DND-41 (cell line): ENCODE data around the gene DLST.

ENCODE experiments used
- ATAC-seq: fragments of 200-7000 bp; cut with Tn5 transposase; 3 replicates; pipeline ENCODE4 v1.9.1; 2021; ENCODE audit warnings: low read depth; ENCODE audit not compliant: insufficient read depth
- DNase-seq: peaks from one replicate; pipeline ENCODE4 v3.0.0-alpha.2; 2020
- H2AFZ ChIP-seq: 2 replicates; pipeline ENCODE4 v1.6.0; 2012; ENCODE audit warnings: low read depth, low read length
- H3K27ac ChIP-seq: 2 replicates; pipeline ENCODE4 v1.5.1; 2012; ENCODE audit warnings: low read length, inconsistent platforms
- H3K27me3 ChIP-seq: fragments of 200-600 bp; sonication (generic); 2 replicates; pipeline ENCODE4 v1.6.0; 2012; ENCODE audit warnings: low read length, mild to moderate bottlenecking, inconsistent platforms; ENCODE audit not compliant: insufficient read depth, poor library complexity
- H3K36me3 ChIP-seq: 2 replicates; pipeline ENCODE4 v1.5.1; 2012; ENCODE audit warnings: low read length, inconsistent platforms; ENCODE audit not compliant: insufficient read depth
- H3K4me1 ChIP-seq: 2 replicates; pipeline ENCODE4 v1.5.1; 2012; ENCODE audit warnings: mild to moderate bottlenecking, low read length; ENCODE audit not compliant: insufficient read depth
- H3K4me2 ChIP-seq: 2 replicates; pipeline ENCODE4 v1.6.0; 2012; ENCODE audit warnings: mild to moderate bottlenecking, moderate library complexity, low read length, inconsistent platforms; ENCODE audit not compliant: insufficient read depth
- H3K4me3 ChIP-seq, 2 experiments: fragments of 200-600 bp in 1 of 2; shearing (Covaris generic) in 1 of 2; 2 replicates each; pipeline ENCODE4 v1.5.1; 2012 to 2016; ENCODE audit warnings: inconsistent platforms in 2 of 2, low read length in 2 of 2, mild to moderate bottlenecking in 2 of 2, low read depth in 1 of 2, moderate library complexity in 1 of 2
- H3K79me2 ChIP-seq: 2 replicates; pipeline ENCODE4 v1.6.0; 2012; ENCODE audit warnings: low read length, inconsistent platforms; ENCODE audit not compliant: insufficient read depth
- H3K9ac ChIP-seq: 2 replicates; pipeline ENCODE4 v1.6.0; 2012; ENCODE audit warnings: low read depth, mild to moderate bottlenecking, inconsistent platforms, low read length, moderate library complexity
- H3K9me3 ChIP-seq: 2 replicates; pipeline ENCODE4 v1.5.1; 2012; ENCODE audit warnings: low read length, moderate library complexity, mild to moderate bottlenecking, inconsistent platforms; ENCODE audit not compliant: insufficient read depth, severe bottlenecking
- H4K20me1 ChIP-seq: 2 replicates; pipeline ENCODE4 v1.6.0; 2012; ENCODE audit warnings: low read length; ENCODE audit not compliant: insufficient read depth
- EZH2 ChIP-seq: IDR thresholded peaks from 3 replicates; pipeline ENCODE4 v1.6.1; 2012; ENCODE audit warnings: borderline replicate concordance, low read depth, mild to moderate bottlenecking, moderate library complexity, low read length, inconsistent platforms; ENCODE audit not compliant: severe bottlenecking
- TF ChIP-seq, protein P1 (sequence below): IDR thresholded peaks from 2 replicates; pipeline ENCODE4 v1.5.1; 2012; ENCODE audit warnings: borderline replicate concordance, low read length, moderate library complexity, mild to moderate bottlenecking; ENCODE audit not compliant: poor library complexity, severe bottlenecking; ENCODE audit errors: extremely low read depth

DLST gene

DNA sequence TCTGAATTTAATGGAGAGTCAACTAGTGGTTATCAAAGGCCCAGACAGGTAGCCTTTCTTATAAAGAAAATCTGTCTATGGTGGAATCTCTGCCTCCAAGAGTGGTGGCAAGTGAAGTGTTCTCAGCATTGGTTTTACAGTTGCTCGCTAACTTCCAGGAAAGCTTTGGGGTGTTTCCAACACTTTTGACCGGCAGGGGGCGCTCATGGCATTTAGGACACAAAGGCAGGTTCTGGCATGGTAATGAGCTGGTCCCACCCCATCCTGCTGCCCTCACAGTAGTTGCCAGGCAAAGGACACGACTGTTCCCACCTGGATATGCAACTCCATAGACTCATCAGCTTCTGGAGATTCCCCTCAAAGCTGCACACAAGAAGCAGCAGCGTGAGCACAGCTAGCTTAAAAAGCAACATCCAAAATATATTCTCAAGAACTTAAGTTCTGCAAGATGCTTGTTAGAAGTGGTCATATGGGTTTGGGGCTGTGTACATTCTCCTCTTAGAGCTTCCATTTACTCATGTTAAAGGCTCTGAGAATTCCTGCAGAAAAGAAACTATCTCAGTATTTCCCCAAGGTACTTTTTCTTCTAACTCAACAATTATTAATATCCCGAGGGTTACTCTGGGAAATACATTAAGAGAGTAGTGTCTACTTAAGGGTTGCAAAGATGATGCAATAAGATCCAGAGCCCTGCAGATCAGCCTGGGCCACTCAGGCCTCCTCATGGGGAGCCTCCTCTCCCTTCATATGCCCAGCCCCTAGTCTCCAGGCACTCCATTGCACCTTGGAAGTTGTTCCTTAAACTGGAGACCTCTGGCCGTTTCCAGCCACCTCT lies 20.6 kb upstream of the DLST start:
- Histone ChIP-seq H3K27me3 (no peaks in the 10 kb centered on the region), H3K9me3 (no peaks in the 10 kb centered on the region), H3K4me2 (no peak overlapping the region), H4K20me1 (no peaks in the 10 kb centered on the region), H3K4me1 (no peaks in the 10 kb centered on the region), H3K4me3 (no peak overlapping the region), H3K36me3 (no peaks in the 10 kb centered on the region), H3K9ac (no peak overlapping the region), H2AFZ (no peak overlapping the region), H3K79me2 (no peaks in the 10 kb centered on the region), H3K27ac (no peak overlapping the region)
- no peak for TF ChIP-seq EZH2
- TF ChIP-seq, protein P1, sequence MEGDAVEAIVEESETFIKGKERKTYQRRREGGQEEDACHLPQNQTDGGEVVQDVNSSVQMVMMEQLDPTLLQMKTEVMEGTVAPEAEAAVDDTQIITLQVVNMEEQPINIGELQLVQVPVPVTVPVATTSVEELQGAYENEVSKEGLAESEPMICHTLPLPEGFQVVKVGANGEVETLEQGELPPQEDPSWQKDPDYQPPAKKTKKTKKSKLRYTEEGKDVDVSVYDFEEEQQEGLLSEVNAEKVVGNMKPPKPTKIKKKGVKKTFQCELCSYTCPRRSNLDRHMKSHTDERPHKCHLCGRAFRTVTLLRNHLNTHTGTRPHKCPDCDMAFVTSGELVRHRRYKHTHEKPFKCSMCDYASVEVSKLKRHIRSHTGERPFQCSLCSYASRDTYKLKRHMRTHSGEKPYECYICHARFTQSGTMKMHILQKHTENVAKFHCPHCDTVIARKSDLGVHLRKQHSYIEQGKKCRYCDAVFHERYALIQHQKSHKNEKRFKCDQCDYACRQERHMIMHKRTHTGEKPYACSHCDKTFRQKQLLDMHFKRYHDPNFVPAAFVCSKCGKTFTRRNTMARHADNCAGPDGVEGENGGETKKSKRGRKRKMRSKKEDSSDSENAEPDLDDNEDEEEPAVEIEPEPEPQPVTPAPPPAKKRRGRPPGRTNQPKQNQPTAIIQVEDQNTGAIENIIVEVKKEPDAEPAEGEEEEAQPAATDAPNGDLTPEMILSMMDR, result peak; percentile 91
- DNase-seq (peak; percentile 86), ATAC-seq (peak; percentile 95)

DNA sequence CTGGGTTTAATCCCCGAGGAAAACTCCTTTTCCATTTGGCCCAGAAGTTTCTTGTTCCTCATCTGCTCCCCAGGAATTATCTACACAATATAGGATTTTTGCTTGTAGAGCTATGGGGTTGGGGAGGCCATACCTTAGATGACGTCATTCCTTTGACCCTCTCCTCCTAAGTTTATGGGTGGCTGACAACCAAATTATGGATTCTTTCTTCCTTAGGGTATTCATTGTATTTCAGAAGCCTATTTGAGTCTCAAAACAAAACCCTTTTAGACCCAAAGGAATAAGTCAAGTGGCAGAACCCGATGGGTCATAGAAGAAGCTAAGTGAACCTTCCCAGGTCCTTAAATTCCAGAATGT lies 20.0 kb upstream of the DLST start:
- H3K9ac ChIP-seq, result no peak overlapping the region
- H3K36me3 ChIP-seq, result no peaks in the 10 kb centered on the region
- ATAC-seq (no peak), DNase-seq (no peak)
- H3K4me3 ChIP-seq, result no peak overlapping the region
- H3K27me3 ChIP-seq, result no peaks in the 10 kb centered on the region
- H4K20me1 ChIP-seq, result no peaks in the 10 kb centered on the region
- H2AFZ ChIP-seq, result no peak overlapping the region
- no peaks in the 10 kb centered on the region for H3K4me1 ChIP-seq
- TF ChIP-seq EZH2, result no peak
- TF ChIP-seq, protein P1, result no peak
- H3K9me3 ChIP-seq, result no peaks in the 10 kb centered on the region
- no peak overlapping the region for H3K4me2 ChIP-seq
- H3K27ac ChIP-seq, result no peak overlapping the region
- H3K79me2 ChIP-seq, result no peaks in the 10 kb centered on the region

DNA sequence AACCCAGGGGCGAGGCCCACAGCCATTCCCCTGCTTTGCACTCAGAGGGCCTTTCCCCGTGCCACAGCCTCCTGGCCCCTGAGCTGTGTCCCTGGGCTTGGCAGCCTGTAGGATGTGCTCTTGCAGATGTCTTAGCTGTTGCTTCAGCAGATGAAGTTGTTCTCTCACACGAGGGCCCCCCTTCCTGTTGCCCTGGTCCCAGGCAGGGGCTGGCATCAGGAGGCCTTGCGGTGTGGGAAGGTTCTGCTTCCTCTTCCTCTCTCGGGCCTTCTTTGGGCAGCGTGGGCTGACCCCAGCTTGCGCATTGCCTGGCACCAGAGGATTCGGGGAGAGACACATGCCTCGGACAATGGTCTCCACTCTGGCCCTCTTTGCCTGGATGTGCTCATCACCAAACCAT lies 18.4 kb upstream of the DLST start:
- H2AFZ ChIP-seq, result no peak overlapping the region
- no peak overlapping the region for H3K4me3 ChIP-seq
- no peaks in the 10 kb centered on the region for H3K27me3 ChIP-seq
- H3K79me2 ChIP-seq, result no peaks in the 10 kb centered on the region
- no peak overlapping the region for H3K27ac ChIP-seq
- TF ChIP-seq, protein P1, result no peak
- no peak for TF ChIP-seq EZH2
- ATAC-seq, result no peak
- H3K9ac ChIP-seq, result no peak overlapping the region
- H4K20me1 ChIP-seq, result no peaks in the 10 kb centered on the region
- no peaks in the 10 kb centered on the region for H3K4me1 ChIP-seq
- H3K36me3 ChIP-seq, result no peaks in the 10 kb centered on the region
- no peak overlapping the region for H3K4me2 ChIP-seq
- no peaks in the 10 kb centered on the region for H3K9me3 ChIP-seq
- DNase-seq, result no peak
